Neural progenitor cell (in vitro differentiated cells): ENCODE measurements around the gene CCNL2.

Experiments used
- CTCF ChIP-seq: fragments of 200-600 bp; sonication (generic); IDR thresholded peaks from 2 replicates; pipeline ENCODE4 v1.5.1; 2017; ENCODE audit warnings: antibody characterized with exemption, mild to moderate bottlenecking
- EZH2 ChIP-seq: fragments of 200-600 bp; sonication (generic); IDR thresholded peaks from 2 replicates; pipeline ENCODE4 v1.6.1; 2017; ENCODE audit warnings: antibody characterized with exemption, mild to moderate bottlenecking, moderate library complexity
- EZH2phosphoT487 ChIP-seq: fragments of 200-600 bp; sonication (generic); IDR thresholded peaks from 2 replicates; pipeline ENCODE4 v1.6.1; 2017; ENCODE audit warnings: antibody characterized with exemption

GRCh38 chr1:1421907-1422464 lies 22.9 kb upstream of the CCNL2 start:
- TF ChIP-seq CTCF, result no peak
- TF ChIP-seq EZH2, result no peak
- TF ChIP-seq EZH2phosphoT487, result no peak
